GM19468 (cell line): Measurements from ENCODE around the gene INO80.

Experiments used
- ATAC-seq: cut with Tn5 transposase; IDR thresholded peaks from one replicate; pipeline ENCODE4 v1.9.1; 2021; ENCODE audit warnings: mild to moderate bottlenecking, moderate library complexity, moderate number of reproducible peaks; ENCODE audit not compliant: unreplicated experiment; ENCODE audit errors: extremely low read depth

INO80 gene

DNA sequence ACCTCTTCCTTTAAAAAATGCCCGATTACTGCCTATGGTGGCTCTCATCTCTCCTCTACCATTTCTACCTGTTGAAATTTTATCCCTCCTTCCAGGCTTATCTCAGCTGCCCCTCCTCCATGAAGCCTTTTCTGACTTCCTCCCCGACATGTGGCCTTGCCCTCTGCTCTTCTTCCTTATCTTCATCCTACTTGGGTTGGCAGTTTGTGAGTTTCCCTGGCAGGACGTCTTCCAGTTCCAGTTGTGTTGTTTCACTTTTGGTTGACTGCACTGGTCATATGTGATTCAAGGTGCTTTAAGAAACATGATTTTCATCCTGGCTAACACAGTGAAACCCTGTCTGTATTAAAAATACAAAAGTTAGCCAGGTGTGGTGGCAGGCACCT, 182.6 kb downstream of the INO80 start:
- ATAC-seq: no peak

DNA sequence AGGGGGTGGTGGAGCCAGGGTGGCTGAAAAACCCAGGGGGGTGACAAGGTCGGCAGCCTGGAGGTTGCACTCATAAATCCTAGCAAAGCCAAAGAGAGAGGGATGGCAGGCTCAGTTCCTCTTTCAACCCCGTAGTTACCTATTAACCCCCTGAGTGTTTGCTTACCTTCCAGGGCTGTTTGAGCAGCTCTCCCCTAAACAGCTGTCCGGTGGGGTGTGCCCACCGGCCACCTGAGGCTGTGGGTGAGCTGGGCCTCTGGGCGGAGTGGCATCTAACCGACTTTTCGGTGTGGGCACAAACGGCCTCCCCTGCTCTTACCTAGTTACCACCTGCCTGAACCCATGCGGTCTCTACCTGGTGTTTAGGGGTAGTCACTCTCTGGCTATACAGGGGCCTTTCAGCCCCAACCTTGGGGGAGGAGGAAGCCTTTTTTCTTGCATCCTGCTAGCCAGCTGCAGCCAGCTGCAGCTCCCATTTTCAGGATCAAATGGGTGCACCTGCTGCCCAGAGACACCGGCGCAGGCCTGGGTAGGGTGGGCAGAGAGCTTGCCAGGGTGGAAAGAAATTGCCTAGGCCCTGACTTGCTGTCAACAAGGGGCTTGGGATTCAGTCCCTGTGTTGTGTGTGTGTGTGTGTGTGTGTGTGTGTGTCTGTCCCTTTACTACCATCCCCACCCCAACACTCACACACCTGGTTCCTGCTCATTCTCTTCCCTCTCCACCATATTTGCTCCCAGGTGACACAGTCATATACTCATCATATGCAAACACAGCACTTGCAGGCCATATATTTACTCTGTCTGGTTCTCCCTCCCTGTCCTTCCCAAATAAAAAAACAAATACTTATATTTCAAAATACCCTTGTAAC, 183.2 kb downstream of the INO80 start:
- no peak for ATAC-seq

GRCh38 chr15:40932156-40932555, 183.9 kb downstream of the INO80 start:
- no peak for ATAC-seq

DNA sequence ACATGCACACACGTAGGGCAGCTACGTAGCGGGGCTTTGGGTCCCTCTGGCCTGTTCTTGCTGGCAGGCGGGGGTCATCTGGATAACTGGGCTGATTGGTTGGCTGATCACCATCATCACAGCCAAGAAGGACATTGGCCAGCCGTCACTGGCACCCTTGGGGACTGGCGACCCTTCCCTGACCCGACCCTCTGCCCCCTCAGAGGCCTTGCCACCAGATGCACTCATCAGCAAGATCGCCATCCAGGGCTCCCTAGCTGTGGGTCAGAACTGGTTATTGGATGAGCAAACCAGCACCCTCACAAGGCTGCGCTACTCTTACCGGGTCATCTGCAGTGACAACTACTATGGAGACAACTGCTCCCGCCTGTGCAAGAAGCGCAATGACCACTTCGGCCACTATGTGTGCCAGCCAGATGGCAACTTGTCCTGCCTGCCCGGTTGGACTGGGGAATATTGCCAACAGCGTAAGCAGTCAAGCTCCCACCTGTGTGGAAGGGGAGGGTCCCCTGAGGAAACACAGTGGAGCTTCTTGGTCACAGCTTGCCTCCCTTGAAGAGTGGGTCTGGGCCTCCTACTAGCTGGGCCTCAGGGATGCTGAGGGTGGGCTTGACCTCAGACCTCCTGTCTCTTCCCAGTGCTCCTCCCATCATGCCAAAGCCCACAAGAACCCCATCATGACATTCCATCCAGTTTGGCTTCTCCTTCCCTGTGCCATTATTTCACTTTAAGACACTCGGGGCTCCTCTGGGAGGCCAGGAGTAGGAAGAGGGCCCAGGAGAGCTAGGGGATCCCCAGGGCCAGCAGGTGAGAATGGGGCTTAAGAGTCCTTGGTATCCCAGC, 184.6 kb downstream of the INO80 start:
- no peak for ATAC-seq

DNA sequence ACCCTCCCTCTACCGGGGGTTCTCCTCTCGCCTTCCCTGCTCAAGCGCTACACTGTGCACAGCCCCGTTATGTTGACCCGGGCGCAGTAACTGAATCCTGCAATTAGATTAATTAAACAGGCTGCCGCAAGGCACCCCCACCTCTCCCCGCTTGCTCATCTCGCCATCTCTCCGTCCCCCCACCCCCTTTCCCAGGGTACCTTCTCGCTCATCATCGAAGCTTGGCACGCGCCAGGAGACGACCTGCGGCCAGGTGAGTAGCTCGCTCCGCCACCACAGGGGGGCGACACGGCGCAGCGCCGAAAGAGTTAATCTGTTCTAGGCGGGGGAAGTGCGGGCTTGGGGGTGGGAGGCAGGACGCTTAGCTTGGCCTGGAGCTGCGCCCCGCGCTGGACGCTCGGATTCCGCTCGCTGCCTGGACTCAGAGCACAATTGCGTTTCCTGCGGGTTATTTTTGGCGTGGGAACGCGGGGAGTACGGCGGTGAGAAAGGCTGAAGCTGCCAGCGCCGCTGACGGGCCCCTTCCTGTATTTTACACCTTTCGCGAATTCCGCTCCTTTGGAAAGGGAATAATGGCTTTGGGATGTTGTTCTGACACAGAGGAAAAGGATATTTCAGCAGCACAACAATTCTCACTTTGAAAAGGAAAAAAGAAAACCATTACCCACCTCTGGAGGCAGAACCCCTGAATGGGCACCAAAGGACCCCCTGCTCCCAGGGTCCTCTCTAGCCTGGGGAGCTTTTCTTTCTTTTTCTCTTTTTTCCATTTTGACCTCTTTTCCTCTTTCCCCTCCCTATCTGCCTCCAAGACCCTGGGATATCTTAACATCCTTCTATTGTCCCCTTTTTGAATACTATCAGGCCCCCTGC, 185.4 kb downstream of the INO80 start:
- no peak for ATAC-seq

GRCh38 chr15:40929660-40930429, 186.2 kb downstream of the INO80 start:
- no peak for ATAC-seq
